ENCODE results near the gene GPR63.

GPR63 gene

DNA sequence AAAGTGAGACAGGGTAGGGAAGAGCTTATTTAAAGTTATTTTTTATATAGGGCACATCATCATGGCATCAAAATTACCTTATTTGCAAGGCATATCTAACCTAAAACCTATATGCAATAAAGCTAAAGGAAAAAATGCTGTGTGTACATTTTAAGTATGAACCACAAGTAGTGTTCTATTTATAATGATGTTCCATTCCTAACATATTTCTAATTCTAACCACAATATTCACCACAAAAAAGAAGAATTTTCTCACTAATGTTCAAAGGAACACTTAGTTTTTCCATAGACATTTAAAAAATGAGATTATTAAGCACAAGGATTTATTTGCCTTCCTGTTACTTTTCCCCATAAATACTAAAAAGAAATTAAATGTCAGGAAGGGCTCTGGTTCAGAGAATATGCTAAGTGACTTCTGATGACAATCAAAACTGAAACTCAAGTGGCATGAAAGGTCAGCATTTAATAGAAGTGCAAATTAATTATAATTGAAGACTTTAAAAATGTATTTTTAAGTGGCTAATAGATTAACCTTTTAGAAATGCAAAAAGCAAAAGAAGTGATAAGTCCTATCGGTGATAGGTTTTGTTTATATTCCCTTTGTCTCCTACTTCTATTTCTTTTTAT, 25.1 kb downstream of the GPR63 start:
- POLR2A ChIA-PET (ENCODE audit: low non-redundant PET) = no interaction called here
- no peak for DNase-seq (ENCODE audit: low spot score)
- no peak overlapping the region for H3K27ac ChIP-seq
- CTCF ChIA-PET = no interaction called here
- TF ChIP-seq, protein P1, sequence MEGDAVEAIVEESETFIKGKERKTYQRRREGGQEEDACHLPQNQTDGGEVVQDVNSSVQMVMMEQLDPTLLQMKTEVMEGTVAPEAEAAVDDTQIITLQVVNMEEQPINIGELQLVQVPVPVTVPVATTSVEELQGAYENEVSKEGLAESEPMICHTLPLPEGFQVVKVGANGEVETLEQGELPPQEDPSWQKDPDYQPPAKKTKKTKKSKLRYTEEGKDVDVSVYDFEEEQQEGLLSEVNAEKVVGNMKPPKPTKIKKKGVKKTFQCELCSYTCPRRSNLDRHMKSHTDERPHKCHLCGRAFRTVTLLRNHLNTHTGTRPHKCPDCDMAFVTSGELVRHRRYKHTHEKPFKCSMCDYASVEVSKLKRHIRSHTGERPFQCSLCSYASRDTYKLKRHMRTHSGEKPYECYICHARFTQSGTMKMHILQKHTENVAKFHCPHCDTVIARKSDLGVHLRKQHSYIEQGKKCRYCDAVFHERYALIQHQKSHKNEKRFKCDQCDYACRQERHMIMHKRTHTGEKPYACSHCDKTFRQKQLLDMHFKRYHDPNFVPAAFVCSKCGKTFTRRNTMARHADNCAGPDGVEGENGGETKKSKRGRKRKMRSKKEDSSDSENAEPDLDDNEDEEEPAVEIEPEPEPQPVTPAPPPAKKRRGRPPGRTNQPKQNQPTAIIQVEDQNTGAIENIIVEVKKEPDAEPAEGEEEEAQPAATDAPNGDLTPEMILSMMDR (conservative IDR thresholded peaks at IDR 0.05; ENCODE audit: low read depth) = no peak

DNA sequence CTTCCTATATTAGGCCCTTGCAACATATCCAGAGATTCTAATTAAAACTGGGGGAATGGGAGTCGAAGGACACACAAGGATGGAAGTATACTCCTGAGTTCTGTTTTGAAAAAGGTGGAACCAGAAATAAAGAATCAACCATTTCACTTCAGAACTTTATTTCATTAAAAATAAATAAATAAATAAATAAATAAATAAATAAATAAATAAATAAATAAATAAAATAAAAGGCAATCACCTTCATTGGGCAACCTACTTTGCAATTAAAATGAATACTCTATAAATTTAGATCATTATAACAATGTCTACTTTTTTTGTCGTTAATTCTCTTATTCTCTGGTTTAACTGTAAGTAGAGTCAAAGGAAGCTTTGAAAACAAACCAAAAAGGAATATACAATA, 25.6 kb downstream of the GPR63 start:
- TF ChIP-seq, protein P1 (conservative IDR thresholded peaks at IDR 0.05; ENCODE audit: low read depth) = no peak
- no peak for DNase-seq (ENCODE audit: low spot score)
- ChIA-PET POLR2A (ENCODE audit: low non-redundant PET) (no interaction called here), CTCF (no interaction called here)
- H3K27ac ChIP-seq = no peak overlapping the region

DNA sequence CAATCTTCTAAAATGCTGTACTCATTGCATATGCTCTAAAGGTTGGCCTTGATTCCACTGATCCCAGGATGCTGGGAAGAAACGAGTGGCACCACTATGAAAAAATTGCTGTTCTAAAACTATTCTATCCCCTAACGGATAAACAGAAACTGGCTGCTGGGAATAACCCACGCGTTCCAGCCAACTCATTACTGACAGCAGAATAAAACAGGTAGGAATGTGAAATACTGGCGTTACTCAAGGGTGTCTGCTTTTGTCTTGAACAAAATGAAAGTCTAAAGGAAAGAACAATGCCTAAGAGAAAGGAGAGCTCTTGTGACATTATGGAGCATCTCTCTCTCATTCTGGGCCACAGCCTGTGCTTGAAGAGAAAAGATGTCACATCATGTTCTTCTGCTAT, 26.1 kb downstream of the GPR63 start:
- ChIA-PET CTCF (no interaction called here), POLR2A (ENCODE audit: low non-redundant PET) (no interaction called here)
- H3K27ac ChIP-seq = no peak overlapping the region
- DNase-seq (ENCODE audit: low spot score) = no peak
- TF ChIP-seq, protein P1 (conservative IDR thresholded peaks at IDR 0.05; ENCODE audit: low read depth) = no peak

DNA sequence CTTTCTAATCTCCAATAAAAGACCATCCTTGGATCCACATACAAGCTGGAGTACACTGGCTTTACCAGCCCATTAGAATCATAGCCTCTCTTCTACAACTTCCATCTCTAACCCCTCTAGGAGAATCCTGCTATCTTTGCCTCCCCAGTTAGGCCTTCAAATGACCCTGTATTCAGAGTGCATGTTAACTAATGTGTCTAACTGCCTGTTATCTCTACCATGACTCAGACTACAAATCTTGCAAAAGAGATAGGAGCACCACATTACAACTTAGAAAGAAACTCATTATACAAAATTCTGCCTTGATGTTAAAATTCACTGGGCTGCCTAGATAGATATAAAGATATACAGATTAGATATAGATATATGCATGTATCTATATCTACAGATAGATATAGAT, 28.2 kb downstream of the GPR63 start:
- no peak for DNase-seq (ENCODE audit: low spot score)
- no peak overlapping the region for H3K27ac ChIP-seq
- TF ChIP-seq, protein P1 (conservative IDR thresholded peaks at IDR 0.05; ENCODE audit: low read depth) = no peak
- CTCF ChIA-PET = no interaction called here
- POLR2A ChIA-PET (ENCODE audit: low non-redundant PET) = no interaction called here

DNA sequence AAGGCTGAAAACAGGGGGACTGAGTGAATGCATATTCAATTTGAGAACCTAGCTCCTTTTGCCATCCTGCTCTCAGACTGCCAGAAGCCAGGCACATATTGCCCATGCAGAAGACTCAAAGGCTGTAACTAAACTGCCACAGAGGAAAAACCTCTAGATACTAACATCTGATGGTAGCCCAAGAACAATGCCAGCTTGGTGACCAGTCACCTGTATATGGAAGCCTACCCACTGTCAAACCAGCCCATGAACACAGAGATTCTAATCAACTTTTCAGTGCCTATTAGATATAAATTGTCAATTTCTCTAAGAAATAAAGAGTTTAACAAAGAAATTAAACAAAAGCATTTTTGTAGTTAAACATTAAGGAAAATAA, 34.2 kb downstream of the GPR63 start:
- ChIA-PET POLR2A (ENCODE audit: low non-redundant PET) (no interaction called here), CTCF (no interaction called here)
- no peak overlapping the region for H3K27ac ChIP-seq
- TF ChIP-seq, protein P1 (conservative IDR thresholded peaks at IDR 0.05; ENCODE audit: low read depth) = no peak
- no peak for DNase-seq (ENCODE audit: low spot score)

DNA sequence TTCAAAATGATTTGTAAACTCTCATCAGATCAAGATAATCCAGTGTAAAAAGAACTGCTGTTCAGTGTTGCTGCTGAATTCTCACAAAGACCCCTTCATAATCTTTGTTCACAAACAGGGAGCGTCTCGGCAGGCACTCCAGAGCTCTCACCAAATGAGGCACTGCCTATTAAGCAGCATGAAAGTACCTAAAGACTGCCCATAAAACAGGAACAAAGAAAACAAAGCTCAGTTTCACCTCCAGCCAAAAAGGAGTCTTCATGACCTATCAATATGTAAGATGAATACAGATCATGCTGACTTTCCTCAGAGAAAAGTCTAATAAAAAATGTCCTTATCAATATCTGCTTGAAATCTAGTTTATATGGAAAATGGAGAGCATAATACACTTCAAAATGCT, 41.8 kb downstream of the GPR63 start:
- CTCF ChIA-PET = no interaction called here
- H3K27ac ChIP-seq = no peak overlapping the region

More for the DNA sequence above, 41.8 kb downstream of the GPR63 start:
- DNase-seq (ENCODE audit: low spot score) = no peak
- POLR2A ChIA-PET (ENCODE audit: low non-redundant PET) = no interaction called here
- TF ChIP-seq, protein P1 (conservative IDR thresholded peaks at IDR 0.05; ENCODE audit: low read depth) = no peak

All from RWPE1 (cell line).